NCI-H2107 treated with DMSO at 0.1 percent for 48 hours (cell line): Measurements from ENCODE around the gene MED10.

Experiments used
- DNase-seq: peaks from one replicate; lab custom pipeline; 2025; ENCODE audit not compliant: unreplicated experiment; lab: John Stamatoyannopoulos, UW

The MED10 gene

GRCh38 chr5:6399980-6400910 is 21.9 kb upstream of the MED10 start:
- no peak for DNase-seq

- DNase-seq: no peak
Measured at GRCh38 chr5:6398570-6399230, 20.4 kb upstream of the MED10 start.

- DNase-seq: no peak
Measured at GRCh38 chr5:6397536-6398269, 19.4 kb upstream of the MED10 start.

- DNase-seq: no peak
Measured at GRCh38 chr5:6396836-6397535, 18.6 kb upstream of the MED10 start.

- no peak for DNase-seq
Measured at GRCh38 chr5:6396043-6396442, 17.7 kb upstream of the MED10 start.

GRCh38 chr5:6395621-6396020 is 17.3 kb upstream of the MED10 start:
- no peak for DNase-seq

GRCh38 chr5:6395102-6395445 is 16.7 kb upstream of the MED10 start:
- DNase-seq: no peak

- DNase-seq: no peak
Measured at GRCh38 chr5:6394429-6395101, 16.2 kb upstream of the MED10 start.

- DNase-seq: peak; percentile 15
Measured at GRCh38 chr5:6393596-6394194, 15.3 kb upstream of the MED10 start.

- no peak for DNase-seq
Measured at GRCh38 chr5:6392561-6392960, 14.2 kb upstream of the MED10 start.

- no peak for DNase-seq
Measured at GRCh38 chr5:6391151-6391550, 12.8 kb upstream of the MED10 start.

- no peak for DNase-seq
Measured at GRCh38 chr5:6389946-6390530, 11.7 kb upstream of the MED10 start.

GRCh38 chr5:6389397-6389796 is 11.1 kb upstream of the MED10 start:
- DNase-seq: no peak

- DNase-seq: no peak
Measured at GRCh38 chr5:6387970-6388369, 9.6 kb upstream of the MED10 start.

- DNase-seq: no peak
Measured at GRCh38 chr5:6386271-6386670, 7.9 kb upstream of the MED10 start.

- no peak for DNase-seq
Measured at GRCh38 chr5:6384856-6385255, 6.5 kb upstream of the MED10 start.

GRCh38 chr5:6383376-6383775 is 5.0 kb upstream of the MED10 start:
- DNase-seq: peak; percentile 52

- no peak for DNase-seq
Measured at GRCh38 chr5:6379246-6379645, 899 bp upstream of the MED10 start.

- no peak for DNase-seq
Measured at GRCh38 chr5:6378766-6379103, 388 bp upstream of the MED10 start.

- no peak for DNase-seq
Measured at GRCh38 chr5:6377582-6377904, 804 bp downstream of the MED10 start.
